WTC11 (cell line): ENCODE data around the gene DHX40. TPM values are rescaled to one million over a fixed set of nuclear protein-coding genes. Genes with fewer than 3 reads are reported as not detected.

Experiments used
- ATAC-seq: fragments of 200-7000 bp; cut with Tn5 transposase; 2 replicates; pipeline ENCODE4 v1.10.0; 2021; ENCODE audit warnings: mild to moderate bottlenecking, moderate library complexity
- CTCF ChIA-PET: fragments of 300-600 bp; sonication (Branson Sonifier 250); formaldehyde crosslinking; loops from one replicate; lab custom pipeline; 2021; ENCODE audit warnings: antibody characterized with exemption; lab: Charles Lee
- POLR2A ChIA-PET: fragments of 350-600 bp; sonication (Branson Sonifier 250); formaldehyde crosslinking; loops from one replicate; lab custom pipeline; 2021; ENCODE audit warnings: antibody characterized with exemption; lab: Charles Lee
- DNase-seq: peaks from one replicate; pipeline ENCODE4 v3.0.0; 2021; ENCODE audit warnings: low spot score
- H3K27ac Mint-ChIP-seq: 2 replicates; pipeline ENCODE4 v1.8.0; 2021; ENCODE audit warnings: mixed read lengths
- H3K27me3 Mint-ChIP-seq: 2 replicates; pipeline ENCODE4 v1.8.0; 2021; ENCODE audit warnings: low read depth, mild to moderate bottlenecking, moderate library complexity, mixed read lengths
- H3K36me3 Mint-ChIP-seq: 2 replicates; pipeline ENCODE4 v1.8.0; 2021; ENCODE audit warnings: mixed read lengths
- H3K4me1 Mint-ChIP-seq: 2 replicates; pipeline ENCODE4 v1.8.0; 2022; ENCODE audit warnings: mixed read lengths
- H3K4me3 Mint-ChIP-seq: 2 replicates; pipeline ENCODE4 v1.8.0; 2021; ENCODE audit warnings: mild to moderate bottlenecking, moderate library complexity, mixed read lengths
- H3K9me3 Mint-ChIP-seq: 2 replicates; pipeline ENCODE4 v1.8.0; 2021; ENCODE audit warnings: mixed read lengths
- CBFB ChIP-seq: sonication (generic); formaldehyde crosslinking; IDR thresholded peaks from 2 replicates; pipeline ENCODE4 v1.8.1; 2022; ENCODE audit warnings: mild to moderate bottlenecking, low read depth, missing genetic modification reagents
- CDX4 ChIP-seq: fragments of 250-450 bp; sonication (Bioruptor Pico); IDR thresholded peaks from 2 replicates; pipeline ENCODE4 v1.9.0; 2021; ENCODE audit warnings: moderate library complexity, mild to moderate bottlenecking, inconsistent platforms, borderline replicate concordance
- CREB1 ChIP-seq: sonication (generic); formaldehyde crosslinking; IDR thresholded peaks from 2 replicates; pipeline ENCODE4 v1.8.0; 2023; ENCODE audit warnings: mild to moderate bottlenecking, missing genetic modification reagents
- FOXJ3 ChIP-seq: sonication (generic); formaldehyde crosslinking; IDR thresholded peaks from 2 replicates; pipeline ENCODE4 v1.9.0; 2021; ENCODE audit warnings: missing genetic modification reagents, mild to moderate bottlenecking, borderline replicate concordance
- GTF2I ChIP-seq: fragments of 250-450 bp; sonication (Bioruptor Pico); conservative IDR thresholded peaks from 2 replicates; pipeline ENCODE4 v1.4.0; 2021; ENCODE audit warnings: mild to moderate bottlenecking
- HMGA2 ChIP-seq: fragments of 250-450 bp; sonication (Bioruptor Pico); IDR thresholded peaks from 2 replicates; pipeline ENCODE4 v1.4.0; 2021; ENCODE audit warnings: mild to moderate bottlenecking, moderate library complexity
- KAT7 ChIP-seq: sonication (generic); formaldehyde crosslinking; IDR thresholded peaks from 2 replicates; pipeline ENCODE4 v1.8.1; 2023; ENCODE audit warnings: missing genetic modification reagents, mild to moderate bottlenecking, borderline replicate concordance
- MAX ChIP-seq: sonication (generic); formaldehyde crosslinking; IDR thresholded peaks from 2 replicates; pipeline ENCODE4 v1.8.0; 2022; ENCODE audit warnings: mild to moderate bottlenecking, missing genetic modification reagents
- NFYB ChIP-seq: sonication (generic); formaldehyde crosslinking; conservative IDR thresholded peaks from 2 replicates; pipeline ENCODE4 v1.8.0; 2022; ENCODE audit warnings: low read depth, missing genetic modification reagents
- NR2C2 ChIP-seq: sonication (generic); formaldehyde crosslinking; IDR thresholded peaks from 2 replicates; pipeline ENCODE4 v1.8.0; 2022; ENCODE audit warnings: mild to moderate bottlenecking, missing genetic modification reagents
- NR3C1 ChIP-seq: sonication (generic); formaldehyde crosslinking; conservative IDR thresholded peaks from 2 replicates; pipeline ENCODE4 v1.8.1; 2023; ENCODE audit warnings: low read depth, mild to moderate bottlenecking, missing genetic modification reagents
- OVOL2 ChIP-seq: fragments of 250-450 bp; sonication (Bioruptor Pico); IDR thresholded peaks from 2 replicates; pipeline ENCODE4 v1.9.0; 2021; ENCODE audit warnings: mild to moderate bottlenecking, borderline replicate concordance
- PRDM15 ChIP-seq: sonication (generic); formaldehyde crosslinking; IDR thresholded peaks from 2 replicates; pipeline ENCODE4 v1.8.0; 2022; ENCODE audit warnings: missing genetic modification reagents
- PREB ChIP-seq: sonication (generic); formaldehyde crosslinking; IDR thresholded peaks from 2 replicates; pipeline ENCODE4 v1.8.1; 2022; ENCODE audit warnings: mild to moderate bottlenecking, missing genetic modification reagents, moderate library complexity, borderline replicate concordance
- RELA ChIP-seq: sonication (generic); formaldehyde crosslinking; IDR thresholded peaks from 2 replicates; pipeline ENCODE4 v1.8.1; 2022; ENCODE audit warnings: missing genetic modification reagents, mild to moderate bottlenecking, borderline replicate concordance
- RORB ChIP-seq: fragments of 250-450 bp; sonication (Bioruptor Pico); IDR thresholded peaks from 2 replicates; pipeline ENCODE4 v1.9.0; 2021; ENCODE audit warnings: mild to moderate bottlenecking
- SMAD4 ChIP-seq: sonication (generic); formaldehyde crosslinking; IDR thresholded peaks from 2 replicates; pipeline ENCODE4 v1.8.0; 2022; ENCODE audit warnings: mild to moderate bottlenecking, missing genetic modification reagents
- ZNF138 ChIP-seq: sonication (generic); formaldehyde crosslinking; conservative IDR thresholded peaks from 2 replicates; pipeline ENCODE4 v1.8.1; 2022; ENCODE audit warnings: mild to moderate bottlenecking, moderate library complexity, missing genetic modification reagents
- ZNF219 ChIP-seq: sonication (generic); formaldehyde crosslinking; IDR thresholded peaks from 2 replicates; pipeline ENCODE4 v1.8.0; 2023; ENCODE audit warnings: missing genetic modification reagents, mild to moderate bottlenecking, borderline replicate concordance
- ZNF232 ChIP-seq: sonication (generic); formaldehyde crosslinking; IDR thresholded peaks from 2 replicates; pipeline ENCODE4 v1.8.0; 2022; ENCODE audit warnings: mild to moderate bottlenecking, missing genetic modification reagents
- ZNF423 ChIP-seq: fragments of 250-450 bp; sonication (Bioruptor Pico); IDR thresholded peaks from 2 replicates; pipeline ENCODE4 v2.1.2; 2022; ENCODE audit warnings: mild to moderate bottlenecking, moderate library complexity
- ZNF425 ChIP-seq: fragments of 250-450 bp; sonication (Bioruptor Pico); conservative IDR thresholded peaks from 2 replicates; pipeline ENCODE4 v1.9.0; 2021; ENCODE audit warnings: mild to moderate bottlenecking
- ZNF512 ChIP-seq: sonication (generic); formaldehyde crosslinking; IDR thresholded peaks from 2 replicates; pipeline ENCODE4 v1.8.1; 2022; ENCODE audit warnings: missing genetic modification reagents, borderline replicate concordance
- ZSCAN18 ChIP-seq: fragments of 250-450 bp; sonication (Bioruptor Pico); IDR thresholded peaks from 2 replicates; pipeline ENCODE4 v2.1.2; 2022; ENCODE audit warnings: mild to moderate bottlenecking, moderate library complexity
- total RNA-seq: library from RNA; stranded (reverse); gene quantifications from 3 replicates; pipeline ENCODE4 v1.2.3, GENCODE V29; 2021

Gene DHX40
- total RNA-seq, 1 experiment from 2014 or later = 26.9 TPM

- DNase-seq = no peak
- Mint-ChIP-seq H3K9me3 (no peaks in the 10 kb centered on the region), H3K27me3 (no peaks in the 10 kb centered on the region), H3K4me3 (no peak overlapping the region), H3K27ac (no peak overlapping the region), H3K36me3 (no peaks in the 10 kb centered on the region)
- POLR2A ChIA-PET = no interaction called here
- TF ChIP-seq RELA (no peak), MAX (CRISPR knock-in tag) (no peak), PRDM15 (CRISPR knock-in tag) (no peak), NFYB (CRISPR knock-in tag) (no peak), CREB1 (CRISPR knock-in tag) (no peak), ZNF138 (no peak), OVOL2 (CRISPR knock-in tag) (no peak), SMAD4 (CRISPR knock-in tag) (no peak), KAT7 (CRISPR knock-in tag) (no peak), ZNF423 (CRISPR knock-in tag) (no peak), CBFB (CRISPR knock-in tag) (no peak), NR3C1 (CRISPR knock-in tag) (no peak), FOXJ3 (no peak), GTF2I (no peak), NR2C2 (CRISPR knock-in tag) (no peak), ZNF425 (CRISPR knock-in tag) (no peak)
- TF ChIP-seq, all 79 proteins: peak for 0
- CTCF ChIA-PET = no interaction called here
- peaks cover 18% of the 10 kb centered on the region for H3K4me1 Mint-ChIP-seq
- ATAC-seq = no peak
These were observed 51.0 kb downstream of the DHX40 start for GRCh38 chr17:59616253-59616920.

- no peaks in the 10 kb centered on the region for H3K27me3 Mint-ChIP-seq
- no peaks in the 10 kb centered on the region for H3K9me3 Mint-ChIP-seq
- no peak for ATAC-seq
- H3K4me1 Mint-ChIP-seq = peaks cover 26% of the 10 kb centered on the region
- CTCF ChIA-PET = no interaction called here
- TF ChIP-seq ZNF423 (CRISPR knock-in tag) = no peak
- TF ChIP-seq CDX4 (CRISPR knock-in tag) = no peak
- no peak for TF ChIP-seq HMGA2 (CRISPR knock-in tag)
- no peak for TF ChIP-seq GTF2I
- no peak for TF ChIP-seq ZNF138
- TF ChIP-seq ZSCAN18 (CRISPR knock-in tag) = no peak
- no peak for TF ChIP-seq ZNF219
- no peak for TF ChIP-seq CBFB (CRISPR knock-in tag)
- no peak for TF ChIP-seq ZNF512 (CRISPR knock-in tag)
- TF ChIP-seq PREB = no peak
- no peak for TF ChIP-seq RORB (CRISPR knock-in tag)
- no peak for TF ChIP-seq ZNF232 (CRISPR knock-in tag)
- TF ChIP-seq, all 79 proteins: peak for 0
- POLR2A ChIA-PET = no interaction called here
- Mint-ChIP-seq H3K27ac (no peak overlapping the region), H3K36me3 (no peaks in the 10 kb centered on the region), H3K4me3 (peak overlapping the region; percentile 90)
- DNase-seq = no peak
These were observed 51.8 kb downstream of the DHX40 start for GRCh38 chr17:59617156-59617732.
